Endothelial cell of umbilical vein (primary cell): ENCODE results near the gene NPHP3.

Experiments
- CTCF ChIP-seq, 2 donors: IDR thresholded peaks; 1 replicate in 1 of 2; 2 replicates in 1 of 2; pipeline ENCODE4 v1.5.1; 2011; ENCODE audit warnings: low read length in 2 of 2, mild to moderate bottlenecking in 2 of 2, moderate library complexity in 2 of 2, control low read depth in 1 of 2, inconsistent platforms in 1 of 2, low read depth in 1 of 2; ENCODE audit not compliant: insufficient read depth in 1 of 2; ENCODE audit errors: extremely low read depth in 1 of 2
- MAX ChIP-seq: IDR thresholded peaks from 2 replicates; pipeline ENCODE4 v1.6.1; 2011; ENCODE audit not compliant: insufficient read depth, insufficient read length
- POLR2A ChIP-seq: IDR thresholded peaks from 2 replicates; pipeline ENCODE4 v1.6.1; 2012; ENCODE audit warnings: low read depth, mild to moderate bottlenecking, control low read depth, low read length
- POLR2AphosphoS5 ChIP-seq: IDR thresholded peaks from 2 replicates; pipeline ENCODE4 v1.6.1; 2012; ENCODE audit warnings: low read depth, mild to moderate bottlenecking, control low read depth, low read length, moderate library complexity; ENCODE audit not compliant: insufficient read depth

- no peak for TF ChIP-seq POLR2AphosphoS5
- TF ChIP-seq MAX: no peak
- TF ChIP-seq CTCF (IDR thresholded peaks at IDR 0.05; ENCODE audit: extremely low read depth in 1 of 2, insufficient read depth in 1 of 2, low read depth in 1 of 2, low read length in 2 of 2): no peak
- no peak for TF ChIP-seq POLR2A
Measured at GRCh38 chr3:132713977-132714727, 8.1 kb downstream of the NPHP3 start.
